IMR-90 (cell line): Measurements from ENCODE around the gene NT5C1A.

Experiments used
- BHLHE40 ChIP-seq: fragments of 150-350 bp; IDR thresholded peaks from 2 replicates; pipeline ENCODE4 v1.6.1; 2016; ENCODE audit warnings: mild to moderate bottlenecking, low read depth, low read length
- CEBPB ChIP-seq: IDR thresholded peaks from 2 replicates; pipeline ENCODE4 v1.6.1; 2012; ENCODE audit warnings: low read depth, low read length, improper control_type of control experiment
- CTCF ChIP-seq: conservative IDR thresholded peaks from 2 replicates; pipeline ENCODE4 v1.5.1; 2012; ENCODE audit warnings: mild to moderate bottlenecking, low read depth, low read length, improper control_type of control experiment
- ELK1 ChIP-seq: fragments of 150-350 bp; IDR thresholded peaks from 2 replicates; pipeline ENCODE4 v1.6.1; 2016; ENCODE audit warnings: low read depth, mild to moderate bottlenecking, low read length, moderate library complexity, borderline replicate concordance
- FOS ChIP-seq: fragments of 150-350 bp; IDR thresholded peaks from 2 replicates; pipeline ENCODE4 v1.6.1; 2016; ENCODE audit warnings: low read depth, low read length
- MAFK ChIP-seq: IDR thresholded peaks from 2 replicates; pipeline ENCODE4 v1.6.1; 2012; ENCODE audit warnings: low read depth, low read length, improper control_type of control experiment
- MXI1 ChIP-seq: IDR thresholded peaks from 2 replicates; pipeline ENCODE4 v1.6.1; 2012; ENCODE audit warnings: low read depth, mild to moderate bottlenecking, low read length, moderate library complexity, borderline replicate concordance
- POLR2A ChIP-seq: IDR thresholded peaks from 2 replicates; pipeline ENCODE4 v1.6.1; 2012; ENCODE audit warnings: mild to moderate bottlenecking, low read depth, low read length
- RCOR1 ChIP-seq: IDR thresholded peaks from 2 replicates; pipeline ENCODE4 v1.6.1; 2012; ENCODE audit warnings: mild to moderate bottlenecking, low read length, improper control_type of control experiment; ENCODE audit not compliant: insufficient replicate concordance
- RFX5 ChIP-seq: IDR thresholded peaks from 2 replicates; pipeline ENCODE4 v1.8.0; 2012; ENCODE audit warnings: low read depth, mild to moderate bottlenecking, low read length, moderate library complexity
- SMC3 ChIP-seq: fragments of 150-350 bp; IDR thresholded peaks from 2 replicates; pipeline ENCODE4 v1.6.1; 2016; ENCODE audit warnings: low read depth, mild to moderate bottlenecking, antibody characterized with exemption, low read length, moderate library complexity
- TF ChIP-seq, protein P1 (sequence below): fragments of 150-350 bp; IDR thresholded peaks from 2 replicates; pipeline ENCODE4 v1.6.1; 2017; ENCODE audit warnings: mild to moderate bottlenecking, antibody characterized with exemption, low read length, low read depth

DNA sequence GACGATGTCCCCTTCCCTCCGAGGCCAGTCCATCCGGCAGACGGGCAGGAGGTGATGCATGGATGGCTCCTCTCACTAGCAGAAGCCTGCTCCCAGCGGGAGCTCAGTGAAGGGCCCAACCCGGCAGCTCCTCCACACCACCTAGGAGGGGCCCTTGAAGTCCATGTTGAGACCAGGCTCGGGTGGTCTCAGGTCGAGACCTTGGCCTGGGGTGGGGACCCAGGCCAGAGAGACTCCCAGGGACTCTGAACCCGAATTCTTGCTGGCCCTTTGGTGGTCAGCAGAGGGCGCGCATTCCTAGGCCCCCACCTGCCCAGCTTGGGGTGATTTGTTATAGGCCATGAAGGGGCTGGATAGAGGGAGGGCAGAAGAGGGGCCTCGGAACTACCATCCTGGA is 642 bp upstream of the NT5C1A start:
- TF ChIP-seq, protein P1, sequence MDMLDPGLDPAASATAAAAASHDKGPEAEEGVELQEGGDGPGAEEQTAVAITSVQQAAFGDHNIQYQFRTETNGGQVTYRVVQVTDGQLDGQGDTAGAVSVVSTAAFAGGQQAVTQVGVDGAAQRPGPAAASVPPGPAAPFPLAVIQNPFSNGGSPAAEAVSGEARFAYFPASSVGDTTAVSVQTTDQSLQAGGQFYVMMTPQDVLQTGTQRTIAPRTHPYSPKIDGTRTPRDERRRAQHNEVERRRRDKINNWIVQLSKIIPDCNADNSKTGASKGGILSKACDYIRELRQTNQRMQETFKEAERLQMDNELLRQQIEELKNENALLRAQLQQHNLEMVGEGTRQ, result no peak
- no peak for TF ChIP-seq POLR2A
- peak; percentile 38; the same call in 1 of the 2 replicates for TF ChIP-seq CTCF
- no peak for TF ChIP-seq FOS
- TF ChIP-seq ELK1, result no peak
- no peak for TF ChIP-seq RCOR1
- TF ChIP-seq MXI1, result no peak
- TF ChIP-seq CEBPB, result no peak
- TF ChIP-seq BHLHE40, result no peak
- no peak; the same call in 1 of the 2 replicates for TF ChIP-seq SMC3
- no peak for TF ChIP-seq MAFK
- no peak for TF ChIP-seq RFX5
